Transverse colon (tissue), 4 donors: ENCODE results near the gene BCL7C. TPM values are rescaled to one million over a fixed set of nuclear protein-coding genes. Genes with fewer than 3 reads are reported as not detected.
A peak's percentile ranks its signal among the peaks of the same experiment; 100 is the strongest.

Experiments used
- DNase-seq: peaks from one replicate; pipeline ENCODE4 v3.0.0-alpha.2; 2019
- H3K27ac ChIP-seq, 4 donors: fragments of 200-600 bp; sonication (generic); 2 replicates each; pipeline ENCODE4 v1.5.1; 2016 to 2018; ENCODE audit warnings: inconsistent platforms in 4 of 4
- H3K27me3 ChIP-seq: fragments of 200-600 bp; sonication (generic); 2 replicates; pipeline ENCODE4 v1.5.1; 2017; ENCODE audit warnings: inconsistent platforms
- H3K36me3 ChIP-seq, 4 donors: fragments of 200-600 bp; sonication (generic); 2 replicates each; pipeline ENCODE4 v1.5.1; 2017 to 2019; ENCODE audit warnings: inconsistent platforms in 4 of 4
- H3K4me1 ChIP-seq, 4 donors: fragments of 200-600 bp; sonication (generic); 2 replicates each; pipeline ENCODE4 v1.5.1; 2017 to 2020; ENCODE audit warnings: inconsistent platforms in 4 of 4
- H3K4me3 ChIP-seq, 4 donors: fragments of 200-600 bp; sonication (generic); 1 replicate in 1 of 4; 2 replicates in 3 of 4; pipeline versions ENCODE4 v1.5.1 to v1.6.1; 2017 to 2019; ENCODE audit warnings: inconsistent platforms in 4 of 4
- H3K9me3 ChIP-seq, 2 donors: fragments of 200-600 bp; sonication (generic); 2 replicates each; pipeline ENCODE4 v1.5.1; 2017 to 2019; ENCODE audit warnings: inconsistent platforms in 2 of 2
- EP300 ChIP-seq: sonication (generic); formaldehyde crosslinking; IDR thresholded peaks from one replicate; pipeline ENCODE4 v1.6.1; 2017; ENCODE audit warnings: antibody characterized with exemption, low read depth
- POLR2A ChIP-seq: fragments of 450-650 bp; IDR thresholded peaks from one replicate; pipeline ENCODE4 v1.6.1; 2016; ENCODE audit warnings: antibody characterized with exemption, mild to moderate bottlenecking, moderate library complexity
- POLR2AphosphoS5 ChIP-seq, 3 donors: sonication (generic); formaldehyde crosslinking; IDR thresholded peaks; one replicate each; pipeline ENCODE4 v1.6.1; 2016; ENCODE audit warnings: antibody characterized with exemption in 3 of 3
- WGBS, 2 donors: methylation state at CpG; one replicate each; pipeline ENCODE4 v1.1.5; 2018; ENCODE audit warnings: low coverage in 1 of 2; 5-methylcytosine and 5-hydroxymethylcytosine counted together
- in situ Hi-C, 4 donors: fragments of 200-750 bp; cut with MboI; loops; one replicate each; pipeline versions ENCODE4 v1.15.0 to v1.15.1; 2017; ENCODE audit warnings: low sequenced_read_pairs in 3 of 4, low pct_ligation_motif_present in 1 of 4, low pct_unique_long_range_greater_than_20kb in 1 of 4
- intact Hi-C: fragments of 100-400 bp; cut with DNase I; formaldehyde crosslinking; loops from one replicate; pipeline ENCODE4 v1.15.1; 2023; ENCODE audit warnings: low total_unique reads
- total RNA-seq, 4 donors: library from RNA; depleted of rRNA; stranded (reverse); fragments of >200 nt; gene quantifications; one replicate each; pipeline ENCODE4 v1.1.0, GENCODE V29; 2016
- TF ChIP-seq, protein P1 (sequence below), 5 experiments: fragments of 200-600 bp in 3 of 5; fragments of 450-650 bp in 2 of 5; sonication (generic) in 3 of 5; IDR thresholded peaks; 1 replicate in 2 of 5; 2 replicates in 3 of 5; pipeline ENCODE4 v1.5.1; 2016 to 2017; ENCODE audit warnings: antibody characterized with exemption in 5 of 5, inconsistent platforms in 3 of 5, mild to moderate bottlenecking in 2 of 5, moderate library complexity in 1 of 5

Gene BCL7C
- total RNA-seq, 4 donors from 2014 or later: 13.8 to 57.3 (median 24.0) TPM

DNA sequence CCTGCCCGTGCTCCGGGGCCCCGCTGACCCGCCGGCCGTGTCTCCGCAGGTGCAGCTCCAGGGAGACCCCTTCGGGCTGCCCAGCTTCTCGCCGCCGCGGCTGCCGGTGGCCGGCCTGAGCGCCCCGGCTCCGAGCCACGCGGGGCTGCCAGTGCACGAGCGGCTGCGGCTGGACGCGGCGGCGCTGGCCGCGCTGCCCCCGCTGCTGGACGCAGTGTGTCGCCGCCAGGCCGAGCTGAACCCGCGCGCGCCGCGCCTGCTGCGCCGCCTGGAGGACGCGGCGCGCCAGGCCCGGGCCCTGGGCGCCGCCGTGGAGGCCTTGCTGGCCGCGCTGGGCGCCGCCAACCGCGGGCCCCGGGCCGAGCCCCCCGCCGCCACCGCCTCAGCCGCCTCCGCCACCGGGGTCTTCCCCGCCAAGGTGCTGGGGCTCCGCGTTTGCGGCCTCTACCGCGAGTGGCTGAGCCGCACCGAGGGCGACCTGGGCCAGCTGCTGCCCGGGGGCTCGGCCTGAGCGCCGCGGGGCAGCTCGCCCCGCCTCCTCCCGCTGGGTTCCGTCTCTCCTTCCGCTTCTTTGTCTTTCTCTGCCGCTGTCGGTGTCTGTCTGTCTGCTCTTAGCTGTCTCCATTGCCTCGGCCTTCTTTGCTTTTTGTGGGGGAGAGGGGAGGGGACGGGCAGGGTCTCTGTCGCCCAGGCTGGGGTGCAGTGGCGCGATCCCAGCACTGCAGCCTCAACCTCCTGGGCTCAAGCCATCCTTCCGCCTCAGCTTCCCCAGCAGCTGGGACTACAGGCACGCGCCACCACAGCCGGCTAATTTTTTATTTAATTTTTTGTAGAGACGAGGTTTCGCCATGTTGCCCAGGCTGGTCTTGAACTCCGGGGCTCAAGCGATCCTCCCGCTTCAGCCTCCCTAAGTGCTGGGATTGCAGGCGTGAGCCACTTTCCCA is 8.4 kb upstream of the BCL7C start:
- peak overlapping the region; percentile 90 to 96 (median 95) for H3K27ac ChIP-seq
- H3K27me3 ChIP-seq: no peaks in the 10 kb centered on the region
- peaks cover 3 to 33% (median 12%) of the 10 kb centered on the region in 4 donors for H3K4me1 ChIP-seq
- DNase-seq: peak; percentile 74
- H3K36me3 ChIP-seq: no peaks in the 10 kb centered on the region
- peak overlapping the region; percentile 55 to 73 (median 60) for H3K4me3 ChIP-seq
- in situ Hi-C loops: no loop called here
- no peaks in the 10 kb centered on the region for H3K9me3 ChIP-seq
- intact Hi-C loops: loop anchor here (5.0 kb wide), 1 partner anchor 55 kb away; no protein-coding TSS in a partner anchor
- WGBS, 2 donors: 12 to 77% methylated on average over 8 to 62 of the region's 99 CpGs
- TF ChIP-seq POLR2A: peak; percentile 45
- peak in 1 of 3 donors; percentile 24 for TF ChIP-seq POLR2AphosphoS5 (IDR thresholded peaks at IDR 0.05)
- TF ChIP-seq, protein P1, sequence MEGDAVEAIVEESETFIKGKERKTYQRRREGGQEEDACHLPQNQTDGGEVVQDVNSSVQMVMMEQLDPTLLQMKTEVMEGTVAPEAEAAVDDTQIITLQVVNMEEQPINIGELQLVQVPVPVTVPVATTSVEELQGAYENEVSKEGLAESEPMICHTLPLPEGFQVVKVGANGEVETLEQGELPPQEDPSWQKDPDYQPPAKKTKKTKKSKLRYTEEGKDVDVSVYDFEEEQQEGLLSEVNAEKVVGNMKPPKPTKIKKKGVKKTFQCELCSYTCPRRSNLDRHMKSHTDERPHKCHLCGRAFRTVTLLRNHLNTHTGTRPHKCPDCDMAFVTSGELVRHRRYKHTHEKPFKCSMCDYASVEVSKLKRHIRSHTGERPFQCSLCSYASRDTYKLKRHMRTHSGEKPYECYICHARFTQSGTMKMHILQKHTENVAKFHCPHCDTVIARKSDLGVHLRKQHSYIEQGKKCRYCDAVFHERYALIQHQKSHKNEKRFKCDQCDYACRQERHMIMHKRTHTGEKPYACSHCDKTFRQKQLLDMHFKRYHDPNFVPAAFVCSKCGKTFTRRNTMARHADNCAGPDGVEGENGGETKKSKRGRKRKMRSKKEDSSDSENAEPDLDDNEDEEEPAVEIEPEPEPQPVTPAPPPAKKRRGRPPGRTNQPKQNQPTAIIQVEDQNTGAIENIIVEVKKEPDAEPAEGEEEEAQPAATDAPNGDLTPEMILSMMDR (IDR thresholded peaks at IDR 0.05): peak in 4 of 5 experiments; percentile 2 to 42 (median 38)
- TF ChIP-seq EP300: no peak

DNA sequence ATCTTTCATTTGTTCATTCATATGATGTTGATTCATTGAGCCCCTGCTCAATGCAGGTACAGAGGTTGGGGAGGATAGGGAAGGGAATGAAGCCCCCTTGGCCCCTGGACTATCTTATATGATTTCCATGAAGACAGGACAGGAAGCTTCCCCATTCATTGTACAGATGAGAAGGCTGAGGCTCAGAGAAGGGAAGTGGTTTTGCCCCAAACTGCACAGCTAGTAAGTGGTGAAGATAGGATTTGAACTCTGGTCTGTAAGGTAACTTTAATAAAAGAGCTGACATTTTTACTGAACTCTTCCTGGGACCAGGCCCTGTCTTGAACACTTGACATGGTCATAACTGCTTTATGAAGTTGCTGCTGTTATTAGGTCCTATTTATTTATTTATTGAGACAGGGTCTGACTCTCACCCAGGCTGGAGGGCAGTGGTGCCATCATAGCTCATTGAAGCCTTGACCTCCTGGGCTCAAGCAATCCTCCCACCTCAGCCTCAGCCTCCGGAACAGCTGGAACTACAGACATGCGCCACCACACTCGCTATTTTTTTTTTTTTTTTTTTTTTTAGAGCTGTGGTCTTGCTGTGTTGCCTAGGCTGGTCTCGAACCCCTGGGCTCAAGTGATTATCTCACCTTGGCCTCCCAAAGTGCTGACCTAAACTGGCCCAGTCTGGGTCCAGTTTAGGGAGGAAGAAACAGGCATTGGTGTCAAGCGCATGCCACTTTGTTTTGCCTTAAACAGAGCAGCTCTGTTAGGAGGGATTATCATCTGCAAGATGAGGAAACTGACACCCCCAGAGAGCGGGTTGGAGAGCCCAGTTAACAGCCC is 7.5 kb upstream of the BCL7C start:
- H3K36me3 ChIP-seq: no peaks in the 10 kb centered on the region
- no peaks in the 10 kb centered on the region for H3K27me3 ChIP-seq
- WGBS, 2 donors: 0 to 47% methylated on average over 1 to 6 of the region's 6 CpGs
- no peak for DNase-seq
- peak overlapping the region; percentile 90 to 96 (median 95) for H3K27ac ChIP-seq
- TF ChIP-seq POLR2AphosphoS5 (IDR thresholded peaks at IDR 0.05) (no peak), POLR2A (no peak), EP300 (no peak)
- TF ChIP-seq, protein P1 (IDR thresholded peaks at IDR 0.05): no peak
- peak overlapping the region; percentile 47 to 73 (median 58) for H3K4me3 ChIP-seq
- intact Hi-C loops: loop anchor here (5.0 kb wide), 1 partner anchor 54 kb away; no protein-coding TSS in a partner anchor
- no peaks in the 10 kb centered on the region for H3K9me3 ChIP-seq
- in situ Hi-C loops: no loop called here
- peaks cover 3 to 36% (median 14%) of the 10 kb centered on the region in 4 donors for H3K4me1 ChIP-seq

DNA sequence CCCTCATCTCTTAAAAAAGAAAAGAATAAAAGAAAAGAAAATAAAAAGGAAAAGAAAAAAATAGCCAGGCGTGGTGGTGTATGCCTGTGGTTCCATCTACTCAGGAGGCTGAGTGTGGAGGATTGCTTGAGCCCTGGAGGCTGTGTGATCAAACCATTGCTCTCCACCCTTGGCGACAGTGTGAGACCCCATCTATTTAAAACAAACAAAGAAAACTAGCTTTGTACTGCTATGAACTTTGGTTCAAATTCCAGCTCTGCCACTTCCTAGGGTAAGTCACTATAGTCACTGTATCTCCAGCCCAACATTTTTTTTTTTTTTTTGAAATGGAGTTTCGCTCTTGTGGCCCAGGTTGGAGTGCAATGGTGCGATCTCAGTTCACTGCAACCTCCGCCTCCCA is 6.7 kb upstream of the BCL7C start:
- Histone ChIP-seq H3K4me1 (peaks cover 5 to 44% (median 17%) of the 10 kb centered on the region in 4 donors), H3K27ac (no peak overlapping the region), H3K36me3 (no peaks in the 10 kb centered on the region), H3K9me3 (no peaks in the 10 kb centered on the region), H3K4me3 (no peak overlapping the region), H3K27me3 (no peaks in the 10 kb centered on the region)
- TF ChIP-seq POLR2A (no peak), EP300 (no peak), POLR2AphosphoS5 (IDR thresholded peaks at IDR 0.05) (no peak)
- TF ChIP-seq, protein P1 (IDR thresholded peaks at IDR 0.05): no peak
- in situ Hi-C loops (no loop called here), intact Hi-C loops (loop anchor here (5.0 kb wide), 1 partner anchor 53 kb away; no protein-coding TSS in a partner anchor)
- WGBS, 2 donors: 97 to 100% methylated on average over 2 to 5 of the region's 5 CpGs
- DNase-seq: no peak
